Bone marrow (tissue), 2 donors: ENCODE results near the gene UBR1.
"Not testable (repeated sequence)": the region's sequence is repeated elsewhere in the genome, so short reads cannot be mapped to it uniquely, and the experiment has no call there.

Source experiments
- DNase-seq, 2 donors: peaks; one replicate each; lab custom pipeline; 2025; lab: John Stamatoyannopoulos, UW

UBR1 gene

GRCh38 chr15:42914728-42915497 lies 190.9 kb downstream of the UBR1 start:
- peak in 1 of 2 donors; percentile 43 for DNase-seq

GRCh38 chr15:42911058-42911592 lies 194.7 kb downstream of the UBR1 start:
- DNase-seq: no peak

- no peak for DNase-seq
These were observed 197.3 kb downstream of the UBR1 start for GRCh38 chr15:42908538-42908937.

GRCh38 chr15:42903388-42904324 lies 202.2 kb downstream of the UBR1 start:
- DNase-seq: no peak

- not testable (repeated sequence) for DNase-seq
These were observed 211.9 kb downstream of the UBR1 start for GRCh38 chr15:42893911-42894310.
